Globus pallidus (tissue), 1 donor: ENCODE results near the gene CAPN5.
"Not testable (repeated sequence)": the region's sequence is repeated elsewhere in the genome, so short reads cannot be mapped to it uniquely, and the experiment has no call there.

ENCODE experiments used
- DNase-seq: peaks from one replicate; pipeline ENCODE4 v3.0.0-alpha.2; 2015; ENCODE audit warnings: low spot score

Gene CAPN5

DNA sequence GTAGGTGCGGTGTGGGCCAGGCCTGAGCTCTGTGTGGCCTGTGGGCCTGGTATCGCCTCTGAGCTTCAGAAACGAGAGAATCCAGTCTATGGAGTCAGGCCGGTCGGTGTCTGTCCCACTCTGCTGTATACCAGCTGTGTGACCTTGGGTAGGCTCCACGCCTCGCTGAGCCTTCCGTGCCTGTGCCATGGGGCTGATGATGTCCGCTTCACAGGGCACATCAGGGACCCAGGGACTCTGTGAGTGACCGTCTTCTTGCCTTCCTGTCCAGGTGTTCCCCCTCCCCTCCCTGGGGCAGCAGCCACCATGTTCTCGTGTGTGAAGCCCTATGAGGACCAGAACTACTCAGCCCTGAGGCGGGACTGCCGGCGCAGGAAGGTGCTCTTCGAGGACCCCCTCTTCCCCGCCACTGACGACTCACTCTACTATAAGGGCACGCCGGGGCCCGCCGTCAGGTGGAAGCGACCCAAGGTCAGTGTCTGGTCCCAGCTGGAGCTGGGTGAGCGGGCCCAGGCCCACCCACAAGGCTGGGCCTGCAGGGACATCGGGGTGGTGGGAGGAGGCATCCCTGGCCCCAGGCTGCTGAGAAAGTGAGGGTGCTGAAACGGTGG, 17.9 kb downstream of the CAPN5 start:
- no peak for DNase-seq

DNA sequence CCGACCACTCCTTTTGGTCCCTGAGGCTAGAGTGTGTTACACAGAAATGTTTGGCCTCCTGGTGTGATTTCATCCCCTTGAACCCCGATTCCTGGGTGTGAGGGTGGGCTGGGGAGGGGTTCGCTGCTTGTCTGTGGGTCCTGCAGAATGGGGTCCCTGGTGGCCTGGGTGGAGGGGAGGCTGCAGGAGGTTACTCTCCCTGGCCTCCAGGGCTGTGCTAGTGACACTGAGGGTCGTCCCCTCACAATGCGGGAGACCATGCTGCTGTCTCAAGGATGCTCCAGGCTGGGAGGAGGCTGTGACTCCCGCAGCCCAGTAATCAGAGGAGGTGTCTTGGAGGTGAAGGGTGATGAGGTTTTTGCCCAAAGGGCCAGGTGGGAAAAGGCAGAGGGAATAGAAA, 18.9 kb downstream of the CAPN5 start:
- DNase-seq: no peak

DNA sequence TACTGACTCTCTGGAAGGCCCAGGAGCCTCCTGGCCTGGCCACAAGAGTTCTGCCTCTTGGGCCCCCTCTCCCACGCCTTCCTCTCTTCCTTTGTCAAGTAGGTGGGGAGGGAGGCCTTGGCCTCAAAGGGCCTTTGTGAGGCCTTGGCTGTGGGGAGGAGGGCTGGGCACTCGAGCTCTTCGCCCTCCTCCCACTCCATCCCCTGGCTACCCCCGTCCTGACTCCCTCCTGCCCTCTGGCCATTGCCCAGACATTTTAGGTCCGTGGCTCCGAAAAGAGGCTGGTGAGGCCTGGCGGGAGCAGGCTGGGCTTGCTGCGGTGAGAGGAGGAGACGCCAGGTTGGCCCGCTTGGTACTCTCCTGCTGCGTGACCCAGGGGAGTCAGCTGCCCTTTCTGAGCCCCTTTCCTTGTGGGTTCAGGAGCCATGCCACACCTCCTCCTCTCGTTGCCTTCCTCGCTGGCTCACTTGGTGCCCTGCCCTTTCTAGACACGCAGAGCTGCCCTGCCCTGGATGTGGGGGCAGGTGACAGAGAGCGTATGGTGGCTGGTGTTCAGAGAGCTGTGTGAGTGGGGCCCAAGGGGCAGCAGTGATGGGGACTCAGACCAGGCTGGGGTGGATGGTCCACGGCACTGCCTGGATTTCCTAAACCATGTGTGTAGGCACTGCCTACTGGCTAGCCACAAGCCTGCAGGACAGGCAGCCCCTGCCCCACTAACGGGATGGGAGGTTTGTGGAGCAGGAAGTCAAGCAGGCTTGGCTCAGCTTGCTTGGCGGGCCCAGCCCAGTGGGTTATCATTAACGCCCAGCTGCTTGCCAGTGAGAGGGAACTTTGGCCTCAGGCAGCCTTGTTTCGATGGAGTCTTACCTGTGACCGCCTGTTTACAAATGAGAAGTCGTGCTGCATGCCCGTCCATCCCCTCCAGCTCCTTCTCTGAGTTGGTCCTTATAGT, 20.0 kb downstream of the CAPN5 start:
- DNase-seq: no peak

DNA sequence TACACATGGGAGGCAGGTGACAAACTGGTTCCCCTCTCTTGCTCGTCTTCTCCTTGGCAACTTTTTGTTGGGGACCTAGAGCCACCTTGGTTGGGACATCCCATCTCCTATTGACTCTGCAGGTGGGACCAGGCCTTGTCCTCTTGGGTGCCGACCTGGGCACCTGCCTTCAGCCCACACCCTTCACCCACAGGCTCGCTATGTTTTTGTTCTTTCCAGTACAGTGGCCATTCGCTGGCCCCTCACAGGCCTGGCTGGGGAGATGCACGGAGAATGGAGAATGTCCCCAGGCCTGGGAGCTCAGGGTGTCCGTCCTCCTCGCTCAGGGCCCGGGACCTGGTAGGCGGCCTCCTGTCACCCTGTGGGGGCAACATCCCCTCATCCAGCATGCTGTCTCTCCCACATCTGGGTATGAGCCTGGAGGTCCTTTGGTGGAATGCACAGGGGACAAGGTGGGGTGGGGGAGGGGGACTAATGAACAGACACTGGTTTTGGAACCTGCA, 21.0 kb downstream of the CAPN5 start:
- DNase-seq: no peak

DNA sequence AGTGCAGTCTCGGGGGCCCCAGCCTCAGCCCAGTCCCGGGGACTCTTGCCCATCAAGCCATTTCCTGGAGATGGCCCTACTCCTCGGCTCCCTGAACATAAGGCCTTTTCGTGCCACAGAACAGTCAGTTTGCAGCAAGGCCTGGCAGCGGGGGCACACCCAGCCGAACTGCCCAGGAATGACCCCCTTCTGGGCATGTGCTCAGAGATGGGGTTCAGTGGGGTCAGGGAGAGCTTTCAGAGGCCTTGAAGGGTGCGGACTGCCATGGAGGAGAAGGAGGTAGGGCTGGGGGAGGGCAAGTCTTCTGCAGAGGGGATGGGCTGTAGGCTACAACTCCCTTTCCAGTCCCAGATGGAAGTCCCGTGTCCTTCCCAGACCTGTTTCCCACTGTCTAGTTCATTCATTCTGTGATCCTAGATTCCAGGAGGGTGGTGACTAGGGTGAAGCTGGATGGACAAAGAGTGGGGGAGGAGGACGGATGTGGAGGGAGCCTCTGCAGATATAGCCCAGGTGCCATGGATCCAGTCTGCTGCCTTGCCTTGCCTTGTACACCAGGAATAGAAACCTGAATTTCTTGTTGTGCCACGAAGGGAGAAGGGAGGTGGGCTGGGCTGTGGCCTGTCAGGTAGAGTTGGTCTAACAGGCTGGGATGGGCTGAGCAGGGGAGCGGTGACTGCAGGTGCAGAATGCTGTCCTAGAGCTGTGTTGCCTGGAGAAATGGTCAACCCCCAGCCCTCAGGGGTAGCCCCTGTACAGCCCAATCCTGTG, 21.6 kb downstream of the CAPN5 start:
- DNase-seq: no peak

DNA sequence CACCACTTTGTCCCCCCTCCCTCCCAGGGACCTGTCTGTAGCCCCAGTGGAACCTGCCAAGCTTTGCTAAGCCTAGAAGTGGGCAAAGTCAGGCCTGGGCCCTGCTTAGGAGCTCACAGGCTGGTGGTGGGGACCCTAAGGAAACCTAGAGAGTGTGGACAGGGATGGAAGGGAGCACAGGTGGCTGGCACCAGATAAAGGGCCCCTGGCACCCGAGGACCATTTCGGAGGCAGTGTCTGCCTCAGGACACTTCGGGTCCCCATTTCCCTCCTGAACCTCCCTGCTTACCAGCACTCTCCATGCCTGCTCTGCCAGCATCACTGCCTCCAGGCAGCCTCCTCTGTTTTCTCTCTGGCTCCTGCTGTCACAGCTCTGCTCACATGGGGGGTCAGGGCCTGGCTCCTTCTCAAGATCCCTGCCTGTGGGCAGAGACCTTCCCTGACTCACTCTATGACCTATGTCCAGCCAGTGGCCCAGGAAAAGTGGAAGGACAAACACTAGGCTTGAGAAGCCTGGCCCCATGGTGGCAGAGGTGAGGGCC, 22.3 kb downstream of the CAPN5 start:
- DNase-seq: no peak

DNA sequence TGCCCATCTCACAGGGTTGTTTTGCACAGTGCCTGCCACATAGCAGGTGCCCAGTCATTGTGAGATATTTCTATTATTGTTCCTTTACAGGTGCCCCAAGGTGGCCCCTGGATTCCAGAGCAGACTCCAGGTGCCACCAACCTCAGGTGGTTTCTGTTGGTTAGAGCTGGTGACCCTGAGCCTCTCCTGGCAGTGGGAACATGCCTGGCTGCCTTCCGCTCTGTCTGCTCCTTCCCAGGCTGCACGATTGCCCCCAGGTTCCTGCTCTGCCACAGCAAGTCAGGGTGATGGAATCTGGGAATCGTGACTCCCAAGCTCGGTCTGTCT, 23.2 kb downstream of the CAPN5 start:
- DNase-seq: no peak

DNA sequence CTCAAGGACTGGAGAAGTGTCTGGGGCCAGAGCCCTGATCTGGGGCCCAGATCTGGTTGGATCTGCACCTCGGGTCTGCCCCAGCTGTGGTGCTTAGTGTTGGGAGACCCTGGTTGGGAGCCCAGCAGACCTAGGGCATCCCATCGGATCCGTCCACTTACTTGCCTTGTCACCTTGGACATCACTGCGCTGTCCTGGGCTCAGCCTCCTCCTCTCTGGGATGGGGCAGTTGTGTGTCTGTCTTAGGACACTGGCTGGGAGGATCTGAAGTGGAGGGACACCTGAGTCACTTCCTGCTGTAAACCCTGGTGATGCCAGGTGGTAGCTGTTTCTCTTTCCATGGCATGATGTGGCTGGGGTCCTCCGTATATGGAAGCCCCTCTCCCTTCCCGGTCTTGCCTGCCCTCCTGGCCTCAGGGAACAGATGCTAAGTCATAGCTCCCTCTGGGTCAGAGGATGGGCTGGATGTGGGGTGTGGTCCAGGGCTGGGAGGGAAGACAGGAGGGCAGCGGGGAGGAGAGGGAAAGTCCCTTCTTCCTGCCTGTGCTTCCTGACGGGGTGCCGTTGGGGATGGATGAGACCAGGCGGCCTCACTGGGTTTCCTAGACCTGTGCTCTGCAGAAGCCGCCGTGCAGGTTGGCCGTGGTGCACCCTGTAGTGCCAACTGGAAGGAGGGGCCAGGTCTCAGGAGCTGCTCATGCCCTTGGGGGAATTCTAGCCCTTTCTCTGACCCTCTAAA, 23.8 kb downstream of the CAPN5 start:
- no peak for DNase-seq

DNA sequence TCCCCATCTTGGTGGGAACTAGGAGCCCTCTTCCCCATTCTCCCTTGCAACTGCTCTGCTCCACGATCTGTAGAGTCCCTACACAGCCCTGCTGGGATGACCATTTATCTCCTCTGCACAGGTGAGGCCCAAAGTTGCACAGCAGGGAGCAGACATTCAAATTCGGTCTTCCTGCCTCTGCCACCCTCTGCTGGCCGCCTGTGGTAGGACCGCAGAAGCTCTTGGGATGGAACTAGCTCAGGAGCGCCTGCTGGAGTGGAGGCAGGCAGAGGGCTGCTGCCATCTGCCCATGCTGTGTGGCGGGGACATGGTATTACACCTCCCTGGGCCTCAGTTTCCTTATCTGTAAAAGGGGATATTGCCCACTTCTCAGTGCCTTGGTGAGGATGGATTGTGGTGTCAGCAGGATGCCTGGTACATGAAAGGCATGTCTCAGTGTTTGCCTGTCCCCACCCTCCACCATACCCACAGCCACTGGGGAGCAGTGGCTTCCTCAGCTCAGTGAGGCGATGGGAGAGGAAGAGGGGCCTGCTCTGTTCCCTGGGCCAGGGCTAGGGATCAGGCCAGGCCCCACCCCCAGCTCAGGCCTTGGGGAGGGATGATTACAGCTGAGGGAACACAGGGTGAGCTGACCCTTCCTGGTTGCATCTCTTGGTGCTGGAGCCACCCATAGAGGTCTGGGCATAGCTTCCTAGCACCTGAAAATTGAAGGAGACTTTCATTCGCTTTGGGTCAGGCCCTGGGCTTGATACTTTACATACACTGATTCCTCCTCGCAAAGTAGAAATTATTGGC, 24.6 kb downstream of the CAPN5 start:
- DNase-seq: peak; percentile 68

DNA sequence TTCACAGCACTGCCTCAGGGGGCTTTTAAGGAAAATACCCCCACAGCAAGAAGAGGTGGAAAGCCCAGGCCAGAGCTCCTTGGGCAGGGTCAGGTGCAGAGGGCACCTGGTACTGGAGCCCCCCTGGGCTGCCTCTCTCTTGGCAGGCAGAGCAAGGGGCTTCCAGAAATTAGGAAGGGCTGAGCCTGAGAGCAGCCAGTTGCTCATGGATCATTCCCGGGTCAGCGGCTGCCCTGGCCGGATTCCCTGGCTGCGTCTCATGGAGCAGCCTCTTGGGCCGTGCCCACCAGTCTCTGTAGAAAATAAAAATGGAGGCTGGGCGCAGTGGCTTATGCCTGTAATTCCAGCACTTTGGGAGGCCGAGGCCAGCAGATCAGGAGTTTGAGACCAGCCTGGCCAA, 25.6 kb downstream of the CAPN5 start:
- no peak for DNase-seq

DNA sequence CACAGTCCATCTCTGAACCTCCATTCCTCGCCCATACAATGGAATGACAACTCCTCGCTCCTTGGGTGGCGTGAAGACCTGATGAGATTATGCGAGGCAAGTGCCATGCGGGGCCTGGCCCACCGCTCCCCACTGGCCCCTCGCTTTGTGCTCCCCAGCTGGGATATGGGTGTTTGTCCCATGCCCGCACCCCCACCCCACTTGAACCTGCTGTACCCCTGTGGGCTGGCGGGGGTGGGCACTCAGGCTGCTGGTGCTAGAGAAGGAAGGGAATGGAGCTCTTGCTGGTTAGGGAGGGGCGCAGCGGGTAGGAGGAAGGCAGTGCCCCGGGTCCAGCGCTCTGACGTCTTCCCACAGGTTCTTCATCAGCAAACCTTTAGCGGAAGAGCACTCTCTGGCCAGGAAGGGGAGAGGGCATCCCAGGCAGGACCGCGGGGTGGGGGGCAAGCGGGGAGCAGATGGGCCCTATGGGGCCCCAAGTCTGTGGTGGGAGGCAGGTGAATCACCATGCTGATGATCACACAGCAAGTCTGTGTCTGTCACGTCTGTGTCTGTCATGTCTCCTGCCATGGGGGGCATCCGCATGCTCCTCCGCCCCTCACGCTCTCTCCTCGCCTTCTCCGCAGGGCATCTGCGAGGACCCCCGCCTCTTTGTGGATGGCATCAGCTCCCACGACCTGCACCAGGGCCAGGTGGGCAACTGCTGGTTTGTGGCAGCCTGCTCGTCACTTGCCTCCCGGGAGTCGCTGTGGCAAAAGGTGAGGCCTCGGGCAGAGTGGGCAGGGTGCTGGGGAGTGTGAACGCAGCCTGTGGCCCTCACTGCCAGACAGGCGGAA, 26.5 kb downstream of the CAPN5 start:
- DNase-seq: no peak

DNA sequence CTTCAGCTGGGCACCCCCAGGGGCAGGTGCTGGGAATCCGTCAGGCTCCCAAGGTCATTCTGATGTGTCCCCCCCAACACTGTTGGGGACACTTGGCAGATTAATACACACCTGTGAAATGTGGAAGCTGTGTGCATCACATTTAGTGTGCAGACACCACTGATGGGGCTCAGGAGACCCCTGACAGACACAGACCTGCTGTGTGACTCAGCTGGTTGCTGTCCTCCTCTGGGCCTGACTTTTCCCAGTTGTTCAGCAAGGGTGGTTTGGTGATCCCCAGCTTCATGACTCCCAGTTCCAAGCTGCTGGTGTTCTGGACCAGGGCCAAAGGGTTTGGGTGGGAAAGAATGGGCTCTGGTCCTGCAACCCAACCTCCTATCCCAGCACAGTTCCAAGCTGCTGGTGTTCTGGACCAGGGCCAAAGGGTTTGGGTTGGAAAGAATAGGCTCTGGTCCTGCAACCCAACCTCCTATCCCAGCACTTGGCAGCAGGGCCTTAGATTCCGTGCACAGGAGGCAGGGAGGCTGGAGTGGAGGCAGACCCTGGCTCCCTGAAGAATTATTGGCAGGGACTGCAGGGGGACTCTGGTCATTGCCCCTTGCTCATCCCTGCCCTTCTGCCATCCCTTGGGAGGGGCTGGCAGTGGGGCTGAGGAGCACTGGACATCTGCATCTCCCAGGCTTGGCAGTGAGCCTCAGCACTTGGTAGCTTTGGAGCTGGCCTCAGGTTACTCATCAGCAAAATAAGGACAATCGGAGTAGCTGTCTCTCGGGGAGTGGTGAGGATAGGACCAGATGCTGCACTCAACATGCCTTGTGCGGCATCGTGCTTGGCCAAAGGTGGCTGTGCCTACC, 27.4 kb downstream of the CAPN5 start:
- no peak for DNase-seq

DNA sequence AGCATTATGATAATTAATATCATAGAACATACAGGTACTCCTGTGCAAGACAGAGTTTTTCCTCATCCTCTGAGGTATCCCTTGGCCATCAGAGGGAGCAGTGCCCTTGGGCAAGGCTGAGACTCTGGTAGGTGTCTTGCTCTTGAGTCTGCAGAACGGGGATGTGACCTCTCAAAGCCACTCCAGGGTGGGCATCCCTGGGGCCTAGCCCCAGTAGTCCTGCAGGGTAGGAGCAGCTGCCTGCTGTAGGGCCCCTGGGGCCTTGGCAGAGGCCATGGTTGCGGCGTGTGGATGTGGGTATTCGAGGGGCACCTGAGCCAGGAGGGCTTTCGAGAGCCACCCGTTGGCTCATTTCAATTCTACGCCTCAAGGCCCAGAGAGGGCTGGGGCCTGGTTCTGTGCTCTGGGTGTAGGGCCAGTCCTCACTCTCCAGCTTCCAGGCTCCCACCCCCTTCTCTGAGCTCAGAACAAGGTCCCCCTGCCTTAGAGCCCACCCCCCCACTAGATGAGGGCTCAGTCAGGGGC, 28.1 kb downstream of the CAPN5 start:
- DNase-seq: no peak

DNA sequence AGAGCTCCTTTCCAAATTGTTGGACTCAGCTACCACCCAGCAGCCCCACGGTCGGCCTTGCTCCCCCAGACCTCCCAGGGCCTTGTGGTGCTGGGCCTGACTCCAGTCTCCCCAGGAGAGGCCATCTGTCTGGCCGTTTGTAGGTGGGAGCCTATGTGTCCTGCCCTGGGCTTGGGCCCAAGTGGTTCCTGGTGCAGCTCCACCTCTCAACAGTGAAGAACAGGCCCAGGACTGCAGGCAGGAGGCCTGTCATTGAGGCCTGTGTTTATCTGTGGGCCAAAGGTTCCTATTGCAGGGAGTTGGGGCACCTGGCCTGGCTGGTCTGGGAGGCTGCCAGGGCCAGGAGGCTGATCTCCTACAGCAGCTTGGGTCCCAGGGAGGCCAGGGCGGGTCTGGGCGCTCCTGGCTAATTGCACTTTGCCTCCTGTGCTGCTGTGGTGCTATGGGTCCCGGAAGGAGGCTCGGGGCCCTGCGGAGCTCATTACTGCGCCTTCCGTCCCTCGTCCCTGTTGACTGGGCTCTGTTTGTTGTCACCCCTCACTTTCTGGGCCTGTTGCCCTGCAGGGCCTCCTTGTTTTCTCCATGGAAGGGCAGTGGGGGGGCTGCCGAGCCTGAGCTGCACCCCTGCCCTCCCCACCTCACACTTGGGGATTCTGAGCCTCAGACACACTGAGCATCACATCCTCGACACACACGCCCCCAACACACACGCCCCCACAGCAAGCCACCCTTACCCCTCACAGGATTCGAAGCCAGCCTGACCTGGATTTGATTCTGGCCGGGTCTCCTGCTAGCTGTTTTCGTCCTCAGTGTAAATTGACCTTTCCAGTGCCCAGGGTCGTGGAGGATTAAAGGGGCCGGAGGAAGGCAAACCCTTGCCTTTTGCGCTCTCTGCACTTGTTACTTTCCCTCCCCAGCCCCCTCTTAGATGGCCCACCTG, 29.1 kb downstream of the CAPN5 start:
- DNase-seq: no peak

DNA sequence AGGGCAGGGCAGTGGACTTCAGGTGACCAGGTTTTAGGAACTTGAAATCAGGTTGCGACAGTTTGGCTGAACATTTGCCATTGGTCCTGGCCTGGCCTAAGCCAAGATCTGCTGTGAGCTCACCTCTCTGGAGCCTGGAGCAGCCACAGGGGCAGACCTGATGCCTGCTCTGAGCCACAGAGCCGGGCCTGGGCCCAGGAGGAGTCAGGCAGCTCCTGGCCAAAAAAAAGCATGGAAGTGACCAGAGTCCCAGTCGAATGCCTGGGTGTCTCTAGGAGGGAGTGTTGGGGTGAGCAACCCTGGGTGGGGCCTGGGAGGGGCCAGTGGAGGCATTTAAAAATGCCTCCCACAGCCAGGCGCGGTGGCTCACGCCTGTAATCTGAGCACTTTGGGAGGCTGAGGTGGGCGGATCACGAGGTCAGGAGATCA, 29.8 kb downstream of the CAPN5 start:
- DNase-seq: no peak

DNA sequence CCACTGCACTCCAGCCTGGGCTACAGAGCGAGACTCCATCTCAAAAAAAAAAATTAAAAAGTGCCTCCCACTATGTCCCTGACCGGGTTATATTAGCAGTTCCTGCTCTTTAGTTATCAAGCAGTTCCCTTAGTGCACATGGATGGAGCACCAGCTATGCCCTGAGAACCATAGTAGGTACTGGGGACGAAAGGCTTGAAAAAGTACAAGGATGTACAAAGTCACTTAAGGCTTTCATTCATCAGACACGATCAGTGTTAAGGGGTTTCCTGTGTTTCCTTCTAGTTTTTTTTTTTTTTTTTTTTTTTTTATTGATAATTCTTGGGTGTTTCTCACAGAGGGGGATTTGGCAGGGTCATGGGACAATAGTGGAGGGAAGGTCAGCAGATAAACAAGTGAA, 30.4 kb downstream of the CAPN5 start:
- DNase-seq: not testable (repeated sequence)
